DMS79 (cell line): ENCODE measurements around the gene CASS4.
"Not testable (repeated sequence)": the region's sequence is repeated elsewhere in the genome, so short reads cannot be mapped to it uniquely, and the experiment has no call there.

Source experiments
- DNase-seq: peaks from one replicate; lab custom pipeline; 2025; lab: John Stamatoyannopoulos, UW

Gene CASS4

DNA sequence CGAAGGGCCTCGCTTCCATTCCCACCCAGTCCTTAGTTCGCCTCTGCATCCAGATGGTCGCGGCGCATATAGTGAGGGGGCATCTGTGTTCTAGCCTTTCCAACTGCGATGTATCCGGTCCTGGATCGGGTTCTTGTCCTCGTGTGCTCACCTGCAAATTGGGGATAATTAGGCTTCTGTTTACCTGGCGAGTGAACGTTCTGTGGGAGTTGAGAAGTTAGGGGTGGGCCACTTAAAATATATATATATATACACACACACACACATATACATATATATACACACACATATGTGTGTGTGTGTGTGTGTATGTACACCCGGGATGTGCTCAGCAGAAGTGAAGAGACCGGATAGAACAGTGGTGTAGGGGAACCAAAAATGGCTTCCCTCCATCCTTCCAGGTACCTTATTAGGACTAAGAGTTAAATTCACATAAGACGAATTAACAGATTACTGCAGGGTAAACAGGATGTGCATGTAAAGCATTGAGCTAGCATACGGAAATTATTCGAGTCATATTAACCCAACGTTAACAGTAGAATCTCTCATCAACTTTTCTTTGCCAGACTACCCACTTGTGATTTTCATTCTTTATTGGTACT lies 19.1 kb upstream of the CASS4 start:
- DNase-seq = no peak

GRCh38 chr20:56393653-56394052 lies 18.4 kb upstream of the CASS4 start:
- DNase-seq = no peak

DNA sequence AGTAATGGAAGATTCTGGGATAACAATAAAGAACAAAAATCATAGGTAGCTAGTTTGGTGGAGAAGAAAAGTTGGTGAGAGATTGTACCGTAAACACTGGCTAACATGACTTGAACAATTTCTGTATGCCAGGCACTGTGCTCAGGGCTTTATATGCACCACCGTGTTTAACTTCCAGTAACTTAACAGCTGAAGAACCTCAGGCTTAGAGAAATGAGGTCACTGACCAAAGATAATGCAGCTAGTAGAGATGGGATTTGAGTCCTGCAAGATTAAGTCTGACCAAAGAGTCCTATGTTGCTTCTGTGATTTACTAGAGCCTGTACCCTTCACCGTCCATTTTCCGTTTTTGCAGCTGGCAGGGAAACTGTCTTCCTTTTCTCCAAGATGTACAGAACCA lies 16.9 kb upstream of the CASS4 start:
- no peak for DNase-seq

GRCh38 chr20:56400001-56400640 lies 11.9 kb upstream of the CASS4 start:
- no peak for DNase-seq

- no peak for DNase-seq
Observed at GRCh38 chr20:56403465-56403864, 8.6 kb upstream of the CASS4 start.

GRCh38 chr20:56405356-56405755 lies 6.7 kb upstream of the CASS4 start:
- DNase-seq = not testable (repeated sequence)

- no peak for DNase-seq
Observed at GRCh38 chr20:56406910-56407309, 5.2 kb upstream of the CASS4 start.

DNA sequence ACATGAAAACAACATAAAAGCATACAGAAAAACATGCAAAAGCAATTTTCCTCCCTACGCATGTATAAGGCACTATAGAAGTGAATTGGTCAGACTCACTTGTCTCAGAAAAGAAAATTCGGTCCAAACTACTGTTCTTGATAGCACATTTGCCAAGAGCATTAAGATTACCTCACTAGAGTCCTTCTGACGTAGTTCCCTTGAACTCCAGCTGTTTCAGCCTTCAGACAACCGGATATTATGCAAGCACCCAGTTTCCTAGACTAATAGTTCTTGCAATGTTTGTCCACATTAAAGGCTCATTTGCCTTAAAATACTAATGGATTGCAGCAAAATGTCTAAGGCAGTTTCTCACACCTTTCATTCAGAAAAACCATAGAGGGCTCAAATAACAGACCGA lies 2.5 kb upstream of the CASS4 start:
- DNase-seq = no peak

DNA sequence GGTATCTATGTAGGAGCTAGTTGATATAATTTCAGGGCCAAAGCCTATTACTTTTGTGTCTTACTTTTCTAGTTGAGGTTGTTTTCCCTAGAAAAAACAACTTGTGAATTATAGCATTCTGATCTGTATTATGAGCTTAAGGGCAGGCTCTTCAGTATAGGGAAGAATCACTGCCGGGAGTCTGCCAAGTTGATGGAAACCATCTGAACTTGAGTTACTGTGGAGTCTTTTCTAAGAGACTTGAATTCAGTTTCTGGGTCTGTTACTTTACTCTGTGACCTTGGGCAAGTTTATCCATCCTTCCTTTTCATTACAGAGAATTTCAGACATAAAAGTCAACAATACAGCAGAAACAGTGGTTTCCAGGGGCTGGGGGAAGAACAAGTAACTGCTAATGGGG lies 2.1 kb upstream of the CASS4 start:
- no peak for DNase-seq

DNA sequence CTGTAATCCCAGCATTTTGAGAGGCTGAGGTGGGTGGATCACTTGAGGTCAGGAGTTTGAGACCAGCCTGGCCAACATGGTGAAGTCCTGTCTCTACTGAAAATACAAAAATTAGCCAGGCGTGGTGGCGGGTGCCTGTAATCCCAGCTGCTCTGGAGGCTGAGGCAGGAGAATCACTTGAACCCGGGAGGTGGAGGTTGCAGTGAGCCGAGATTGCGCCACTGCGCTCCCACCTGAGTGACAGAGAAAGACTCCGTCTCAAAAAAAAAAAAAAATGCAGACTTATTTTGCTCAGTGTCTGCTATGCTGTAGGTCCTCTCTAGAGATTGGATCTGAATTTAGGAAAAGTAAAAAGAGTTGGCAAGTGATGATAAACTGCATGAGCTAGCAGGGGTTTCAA lies 773 bp upstream of the CASS4 start:
- not testable (repeated sequence) for DNase-seq

DNA sequence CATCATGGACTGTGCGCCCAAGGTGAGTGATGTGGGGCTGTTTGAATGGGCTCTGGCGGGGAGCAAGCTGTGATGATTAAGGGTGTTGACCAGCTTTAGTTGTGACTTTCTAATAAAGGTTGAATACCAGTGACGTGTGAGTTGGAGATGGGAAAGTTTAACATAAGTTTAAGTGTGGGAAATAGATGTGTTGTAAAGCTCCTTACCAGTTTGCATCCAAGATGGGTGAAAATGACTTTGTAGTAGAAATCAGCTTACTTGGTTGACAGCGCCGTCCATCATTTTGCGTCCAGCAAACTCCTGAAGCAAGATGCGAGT lies 372 bp downstream of the CASS4 start:
- no peak for DNase-seq

- DNase-seq = no peak
Observed at GRCh38 chr20:56412949-56413348, 889 bp downstream of the CASS4 start.

DNA sequence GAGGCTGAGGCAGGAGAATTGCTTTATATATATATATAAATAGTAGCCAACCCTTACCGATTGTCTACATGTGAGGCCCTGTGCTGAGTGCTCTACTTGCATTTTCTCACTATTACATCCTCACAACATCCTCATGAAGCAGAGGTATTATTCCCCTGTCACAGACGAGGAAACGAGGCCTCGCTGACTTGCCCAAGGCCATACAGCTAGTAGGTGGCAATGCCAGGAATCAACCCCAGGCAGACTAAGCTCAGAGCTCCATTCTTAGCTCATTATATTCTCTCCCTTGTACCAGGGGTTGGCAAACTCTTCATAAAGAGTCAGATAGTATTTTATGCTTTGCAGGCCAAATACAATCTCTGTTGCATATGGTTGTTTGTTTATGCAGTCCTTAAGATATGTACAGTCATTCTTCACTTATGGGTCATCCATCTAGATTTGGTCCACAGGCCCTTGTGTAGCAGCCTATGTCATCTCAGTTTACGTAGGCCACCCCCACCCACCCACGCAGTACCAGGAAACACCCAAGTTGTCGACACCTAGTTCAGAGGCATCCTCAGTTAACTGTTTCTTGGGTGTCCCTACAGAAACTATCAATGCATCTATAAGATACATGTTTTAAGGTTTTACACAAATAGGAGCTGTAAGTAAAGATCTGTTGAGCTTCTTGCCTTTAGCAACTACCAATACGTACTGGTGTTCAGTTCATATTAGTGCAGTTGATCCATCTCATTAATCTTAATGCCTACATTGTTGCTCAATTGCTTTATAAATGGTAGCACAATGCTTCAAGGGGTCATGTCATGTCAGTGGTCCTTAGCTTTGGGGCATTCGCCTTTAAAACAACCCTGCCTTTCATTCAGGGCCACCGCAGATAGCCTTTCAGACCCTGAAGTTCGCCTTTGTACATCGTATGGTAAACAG lies 3.0 kb downstream of the CASS4 start:
- DNase-seq = no peak

GRCh38 chr20:56417402-56417801 lies 5.3 kb downstream of the CASS4 start:
- DNase-seq = no peak

DNA sequence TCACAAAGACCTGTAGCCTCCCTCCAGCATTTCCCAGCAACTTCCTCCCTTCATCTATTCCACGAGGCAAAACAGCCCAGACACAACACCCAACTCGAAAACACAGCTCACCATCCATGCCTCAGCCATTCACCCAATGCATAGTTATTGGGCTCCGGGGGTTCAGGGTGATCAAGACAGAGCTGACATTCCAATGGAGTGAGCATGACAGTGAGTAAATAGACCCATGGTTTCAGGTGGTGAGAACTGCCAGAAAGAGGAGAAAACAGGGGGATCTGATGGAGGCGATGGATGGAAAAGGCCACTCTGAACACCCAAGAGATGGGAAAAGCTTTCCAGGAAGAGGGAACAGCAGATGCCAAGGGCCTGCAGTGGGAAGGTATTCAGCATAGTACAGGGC lies 5.9 kb downstream of the CASS4 start:
- DNase-seq = no peak

- no peak for DNase-seq
Observed at GRCh38 chr20:56418385-56418861, 6.4 kb downstream of the CASS4 start.

- no peak for DNase-seq
Observed at GRCh38 chr20:56420028-56420427, 8.0 kb downstream of the CASS4 start.

GRCh38 chr20:56420940-56421688 lies 9.1 kb downstream of the CASS4 start:
- DNase-seq = no peak

GRCh38 chr20:56422076-56422823 lies 10.2 kb downstream of the CASS4 start:
- DNase-seq = no peak

GRCh38 chr20:56422824-56423189 lies 10.7 kb downstream of the CASS4 start:
- no peak for DNase-seq

DNA sequence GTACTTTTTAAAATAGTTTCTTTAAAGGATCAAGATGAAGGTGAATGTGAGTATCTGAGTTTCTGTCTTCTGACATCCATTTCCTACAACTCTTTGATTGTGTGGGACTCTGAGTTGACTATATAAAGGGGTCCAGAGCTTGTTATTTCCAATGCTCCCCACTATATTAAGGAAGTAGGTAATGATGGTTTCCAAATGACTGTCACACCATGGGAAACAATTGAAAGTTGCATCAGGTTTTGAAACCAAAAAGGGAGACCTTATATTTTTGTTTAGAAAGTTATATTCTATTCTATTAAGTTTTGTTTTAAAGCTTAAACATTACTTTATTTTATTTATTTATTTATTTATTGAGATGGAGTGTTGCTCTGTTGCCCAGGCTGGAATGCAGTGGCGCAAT lies 11.2 kb downstream of the CASS4 start:
- no peak for DNase-seq

- DNase-seq = no peak
Observed at GRCh38 chr20:56423886-56424285, 11.8 kb downstream of the CASS4 start.
